DLD1 (cell line): ENCODE data around the gene UGCG.
"Not testable (repeated sequence)": the region's sequence is repeated elsewhere in the genome, so short reads cannot be mapped to it uniquely, and the experiment has no call there.

Experiments
- in situ Hi-C: cut with HindIII; loops from 2 replicates; pipeline ENCODE4 v1.10.0; 2017; ENCODE audit warnings: low sequenced_read_pairs

Gene UGCG

GRCh38 chr9:111895996-111896941 lies at the start of gene UGCG:
Gene UGCG, plus strand, starts transcription at chr9:111896814. Its CDS starts 402 bp downstream, at chr9:111897216.
- in situ Hi-C loops: no loop called here

- in situ Hi-C loops: no loop called here
Measured at GRCh38 chr9:111851553-111851952, 45.1 kb upstream of the UGCG start.

GRCh38 chr9:111852291-111852690 lies 44.3 kb upstream of the UGCG start:
- in situ Hi-C loops: no loop called here

GRCh38 chr9:111853450-111853827 lies 43.2 kb upstream of the UGCG start:
- in situ Hi-C loops: no loop called here

GRCh38 chr9:111854799-111855198 lies 41.8 kb upstream of the UGCG start:
- in situ Hi-C loops: no loop called here

GRCh38 chr9:111857555-111858211 lies 38.9 kb upstream of the UGCG start:
- in situ Hi-C loops: no loop called here

GRCh38 chr9:111860443-111860842 lies 36.2 kb upstream of the UGCG start:
- in situ Hi-C loops: no loop called here

GRCh38 chr9:111863636-111864035 lies 33.0 kb upstream of the UGCG start:
- in situ Hi-C loops: no loop called here

- in situ Hi-C loops: no loop called here
Measured at GRCh38 chr9:111866976-111867375, 29.6 kb upstream of the UGCG start.

- in situ Hi-C loops: no loop called here
Measured at GRCh38 chr9:111868475-111868874, 28.1 kb upstream of the UGCG start.

- in situ Hi-C loops: no loop called here
Measured at GRCh38 chr9:111870774-111871498, 25.7 kb upstream of the UGCG start.

- in situ Hi-C loops: no loop called here
Measured at GRCh38 chr9:111871499-111871855, 25.1 kb upstream of the UGCG start.

- in situ Hi-C loops: no loop called here
Measured at GRCh38 chr9:111872886-111873285, 23.7 kb upstream of the UGCG start.

- in situ Hi-C loops: no loop called here
Measured at GRCh38 chr9:111873901-111874300, 22.7 kb upstream of the UGCG start.

- in situ Hi-C loops: no loop called here
Measured at GRCh38 chr9:111874500-111874899, 22.1 kb upstream of the UGCG start.

- in situ Hi-C loops: not testable (repeated sequence)
Measured at GRCh38 chr9:111875291-111875690, 21.3 kb upstream of the UGCG start.

GRCh38 chr9:111875691-111876090 lies 20.9 kb upstream of the UGCG start:
- in situ Hi-C loops: not testable (repeated sequence)

- in situ Hi-C loops: no loop called here
Measured at GRCh38 chr9:111876179-111876578, 20.4 kb upstream of the UGCG start.

- in situ Hi-C loops: no loop called here
Measured at GRCh38 chr9:111877420-111877819, 19.2 kb upstream of the UGCG start.

- in situ Hi-C loops: no loop called here
Measured at GRCh38 chr9:111878946-111879345, 17.7 kb upstream of the UGCG start.

- in situ Hi-C loops: no loop called here
Measured at GRCh38 chr9:111886983-111887718, 9.5 kb upstream of the UGCG start.
